Stomach smooth muscle (tissue), 2 donors: ENCODE measurements around the gene KCNAB1.

Experiments
- H3K27ac ChIP-seq: one replicate; pipeline ENCODE4 v1.7.0; 2013; ENCODE audit warnings: mild to moderate bottlenecking, low read length, inconsistent platforms
- H3K27me3 ChIP-seq, 2 donors: one replicate each; pipeline ENCODE4 v1.7.0; 2013; ENCODE audit warnings: low read length in 2 of 2; ENCODE audit not compliant: insufficient read depth in 2 of 2, control insufficient read depth in 1 of 2
- H3K36me3 ChIP-seq, 2 donors: one replicate each; pipeline ENCODE4 v1.7.0; 2013; ENCODE audit warnings: low read length in 2 of 2; ENCODE audit not compliant: control insufficient read depth in 2 of 2, insufficient read depth in 2 of 2
- H3K4me1 ChIP-seq: one replicate; pipeline ENCODE4 v1.7.0; 2013; ENCODE audit warnings: low read length; ENCODE audit not compliant: control insufficient read depth, insufficient read depth
- H3K4me3 ChIP-seq, 2 donors: one replicate each; pipeline ENCODE4 v1.7.0; 2013; ENCODE audit warnings: low read length in 2 of 2
- H3K9ac ChIP-seq, 2 donors: one replicate each; pipeline ENCODE4 v1.7.0; 2013; ENCODE audit warnings: low read length in 2 of 2, mild to moderate bottlenecking in 1 of 2
- H3K9me3 ChIP-seq, 2 donors: one replicate each; pipeline ENCODE4 v1.7.0; 2013; ENCODE audit warnings: low read length in 2 of 2; ENCODE audit not compliant: control insufficient read depth in 2 of 2
- donor health status: healthy.
- donor health status: Pancreatic carcinoma.

KCNAB1 gene

GRCh38 chr3:156316076-156316475 is 195.7 kb downstream of the KCNAB1 start:
- H3K4me3 ChIP-seq, result no peak overlapping the region
- no peak overlapping the region for H3K9ac ChIP-seq
- H3K27ac ChIP-seq, result no peak overlapping the region
- no peaks in the 10 kb centered on the region for H3K36me3 ChIP-seq
- no peaks in the 10 kb centered on the region for H3K27me3 ChIP-seq
- H3K4me1 ChIP-seq, result no peaks in the 10 kb centered on the region
- H3K9me3 ChIP-seq, result no peaks in the 10 kb centered on the region

- Histone ChIP-seq H3K4me3 (no peak overlapping the region), H3K9me3 (no peaks in the 10 kb centered on the region), H3K9ac (no peak overlapping the region), H3K36me3 (no peaks in the 10 kb centered on the region), H3K27ac (no peak overlapping the region), H3K4me1 (no peaks in the 10 kb centered on the region), H3K27me3 (no peaks in the 10 kb centered on the region)
Measured at GRCh38 chr3:156317462-156318074, 197.2 kb downstream of the KCNAB1 start.

- H3K9me3 ChIP-seq, result no peaks in the 10 kb centered on the region
- no peak overlapping the region for H3K4me3 ChIP-seq
- H3K9ac ChIP-seq, result no peak overlapping the region
- H3K27me3 ChIP-seq, result no peaks in the 10 kb centered on the region
- H3K36me3 ChIP-seq, result no peaks in the 10 kb centered on the region
- H3K27ac ChIP-seq, result no peak overlapping the region
- H3K4me1 ChIP-seq, result no peaks in the 10 kb centered on the region
Measured at GRCh38 chr3:156321945-156322344, 201.6 kb downstream of the KCNAB1 start.

GRCh38 chr3:156323466-156323865 is 203.1 kb downstream of the KCNAB1 start:
- no peak overlapping the region for H3K4me3 ChIP-seq
- no peak overlapping the region for H3K9ac ChIP-seq
- no peak overlapping the region for H3K27ac ChIP-seq
- H3K9me3 ChIP-seq, result no peaks in the 10 kb centered on the region
- no peaks in the 10 kb centered on the region for H3K27me3 ChIP-seq
- H3K36me3 ChIP-seq, result no peaks in the 10 kb centered on the region
- H3K4me1 ChIP-seq, result no peaks in the 10 kb centered on the region

GRCh38 chr3:156330415-156330814 is 210.0 kb downstream of the KCNAB1 start:
- H3K4me3 ChIP-seq, result no peak overlapping the region
- no peaks in the 10 kb centered on the region for H3K27me3 ChIP-seq
- no peak overlapping the region for H3K27ac ChIP-seq
- no peaks in the 10 kb centered on the region for H3K36me3 ChIP-seq
- H3K9ac ChIP-seq, result no peak overlapping the region
- H3K4me1 ChIP-seq, result no peaks in the 10 kb centered on the region
- H3K9me3 ChIP-seq, result no peaks in the 10 kb centered on the region

- H3K36me3 ChIP-seq, result no peaks in the 10 kb centered on the region
- no peaks in the 10 kb centered on the region for H3K9me3 ChIP-seq
- H3K4me3 ChIP-seq, result no peak overlapping the region
- H3K27ac ChIP-seq, result no peak overlapping the region
- H3K4me1 ChIP-seq, result no peaks in the 10 kb centered on the region
- no peak overlapping the region for H3K9ac ChIP-seq
- no peaks in the 10 kb centered on the region for H3K27me3 ChIP-seq
Measured at GRCh38 chr3:156332304-156332703, 211.9 kb downstream of the KCNAB1 start.

- Histone ChIP-seq H3K27ac (no peak overlapping the region), H3K36me3 (no peaks in the 10 kb centered on the region)
Measured at GRCh38 chr3:156334841-156335545, 214.6 kb downstream of the KCNAB1 start.

GRCh38 chr3:156339491-156339890 is 219.1 kb downstream of the KCNAB1 start:
- Histone ChIP-seq H3K27ac (no peak overlapping the region), H3K4me3 (no peak overlapping the region), H3K4me1 (no peaks in the 10 kb centered on the region), H3K9me3 (no peaks in the 10 kb centered on the region), H3K9ac (no peak overlapping the region), H3K27me3 (no peaks in the 10 kb centered on the region), H3K36me3 (no peaks in the 10 kb centered on the region)

More at GRCh38 chr3:156334841-156335545, 214.6 kb downstream of the KCNAB1 start:
- Histone ChIP-seq H3K4me1 (no peaks in the 10 kb centered on the region), H3K4me3 (no peak overlapping the region), H3K9ac (no peak overlapping the region), H3K9me3 (no peaks in the 10 kb centered on the region), H3K27me3 (no peaks in the 10 kb centered on the region)

GRCh38 chr3:156341332-156341731 is 221.0 kb downstream of the KCNAB1 start:
- Histone ChIP-seq H3K4me3 (no peak overlapping the region), H3K36me3 (no peaks in the 10 kb centered on the region), H3K27me3 (no peaks in the 10 kb centered on the region)

GRCh38 chr3:156341831-156342416 is 221.5 kb downstream of the KCNAB1 start:
- H3K4me1 ChIP-seq, result no peaks in the 10 kb centered on the region
- H3K27me3 ChIP-seq, result no peaks in the 10 kb centered on the region
- H3K9ac ChIP-seq, result no peak overlapping the region
- no peak overlapping the region for H3K4me3 ChIP-seq
- H3K36me3 ChIP-seq, result no peaks in the 10 kb centered on the region
- H3K9me3 ChIP-seq, result no peaks in the 10 kb centered on the region
- no peak overlapping the region for H3K27ac ChIP-seq

More at GRCh38 chr3:156341332-156341731, 221.0 kb downstream of the KCNAB1 start:
- Histone ChIP-seq H3K4me1 (no peaks in the 10 kb centered on the region), H3K9ac (no peak overlapping the region), H3K27ac (no peak overlapping the region), H3K9me3 (no peaks in the 10 kb centered on the region)

GRCh38 chr3:156344215-156344614 is 223.8 kb downstream of the KCNAB1 start:
- H3K27me3 ChIP-seq, result no peaks in the 10 kb centered on the region

More at GRCh38 chr3:156344215-156344614, 223.8 kb downstream of the KCNAB1 start:
- Histone ChIP-seq H3K27ac (no peak overlapping the region), H3K4me3 (no peak overlapping the region), H3K9me3 (no peaks in the 10 kb centered on the region), H3K9ac (no peak overlapping the region), H3K4me1 (no peaks in the 10 kb centered on the region), H3K36me3 (no peaks in the 10 kb centered on the region)
